NCI-H2029 (cell line): ENCODE data around the gene CIZ1.
A peak's percentile ranks its signal among the peaks of the same experiment; 100 is the strongest.

Source experiments
- DNase-seq: peaks from one replicate; lab custom pipeline; 2025; lab: John Stamatoyannopoulos, UW

CIZ1 gene

GRCh38 chr9:128214571-128215490, 23.5 kb upstream of the CIZ1 start:
- no peak for DNase-seq

- no peak for DNase-seq
These were observed 22.6 kb upstream of the CIZ1 start for GRCh38 chr9:128213746-128214497.

- DNase-seq, result no peak
These were observed 20.6 kb upstream of the CIZ1 start for GRCh38 chr9:128211981-128212281.

GRCh38 chr9:128211186-128211980, 20.0 kb upstream of the CIZ1 start:
- DNase-seq, result no peak

GRCh38 chr9:128208946-128209669, 17.7 kb upstream of the CIZ1 start:
- DNase-seq, result no peak

- DNase-seq, result no peak
These were observed 17.0 kb upstream of the CIZ1 start for GRCh38 chr9:128208386-128208785.

- DNase-seq, result no peak
These were observed 15.8 kb upstream of the CIZ1 start for GRCh38 chr9:128206916-128207910.

- DNase-seq, result no peak
These were observed 15.1 kb upstream of the CIZ1 start for GRCh38 chr9:128206484-128206883.

GRCh38 chr9:128205296-128205944, 14.0 kb upstream of the CIZ1 start:
- no peak for DNase-seq

GRCh38 chr9:128204858-128205257, 13.5 kb upstream of the CIZ1 start:
- DNase-seq, result no peak

- no peak for DNase-seq
These were observed 12.6 kb upstream of the CIZ1 start for GRCh38 chr9:128203707-128204551.

- peak; percentile 40 for DNase-seq
These were observed 11.8 kb upstream of the CIZ1 start, which contains the start of gene DNM1 for GRCh38 chr9:128203024-128203706. Gene DNM1 (plus strand): TSS chr9:128203379. CDS start chr9:128203471, 92 bp downstream.

GRCh38 chr9:128202648-128203023, 11.3 kb upstream of the CIZ1 start:
- no peak for DNase-seq

GRCh38 chr9:128201441-128202369, 10.3 kb upstream of the CIZ1 start:
- no peak for DNase-seq

GRCh38 chr9:128193469-128194096, 2.2 kb upstream of the CIZ1 start:
- no peak for DNase-seq

GRCh38 chr9:128192601-128193371, 1.4 kb upstream of the CIZ1 start:
- peak; percentile 75 for DNase-seq
